NOMO-1 treated with dmso at 0.1 percent for 144 hours (cell line): ENCODE data around the gene RASA3.
A peak's percentile ranks its signal among the peaks of the same experiment; 100 is the strongest.
"Not testable (repeated sequence)": the region's sequence is repeated elsewhere in the genome, so short reads cannot be mapped to it uniquely, and the experiment has no call there.

Experiments used
- DNase-seq: peaks from one replicate; lab custom pipeline; 2025; ENCODE audit not compliant: unreplicated experiment; lab: John Stamatoyannopoulos, UW

The RASA3 gene

DNA sequence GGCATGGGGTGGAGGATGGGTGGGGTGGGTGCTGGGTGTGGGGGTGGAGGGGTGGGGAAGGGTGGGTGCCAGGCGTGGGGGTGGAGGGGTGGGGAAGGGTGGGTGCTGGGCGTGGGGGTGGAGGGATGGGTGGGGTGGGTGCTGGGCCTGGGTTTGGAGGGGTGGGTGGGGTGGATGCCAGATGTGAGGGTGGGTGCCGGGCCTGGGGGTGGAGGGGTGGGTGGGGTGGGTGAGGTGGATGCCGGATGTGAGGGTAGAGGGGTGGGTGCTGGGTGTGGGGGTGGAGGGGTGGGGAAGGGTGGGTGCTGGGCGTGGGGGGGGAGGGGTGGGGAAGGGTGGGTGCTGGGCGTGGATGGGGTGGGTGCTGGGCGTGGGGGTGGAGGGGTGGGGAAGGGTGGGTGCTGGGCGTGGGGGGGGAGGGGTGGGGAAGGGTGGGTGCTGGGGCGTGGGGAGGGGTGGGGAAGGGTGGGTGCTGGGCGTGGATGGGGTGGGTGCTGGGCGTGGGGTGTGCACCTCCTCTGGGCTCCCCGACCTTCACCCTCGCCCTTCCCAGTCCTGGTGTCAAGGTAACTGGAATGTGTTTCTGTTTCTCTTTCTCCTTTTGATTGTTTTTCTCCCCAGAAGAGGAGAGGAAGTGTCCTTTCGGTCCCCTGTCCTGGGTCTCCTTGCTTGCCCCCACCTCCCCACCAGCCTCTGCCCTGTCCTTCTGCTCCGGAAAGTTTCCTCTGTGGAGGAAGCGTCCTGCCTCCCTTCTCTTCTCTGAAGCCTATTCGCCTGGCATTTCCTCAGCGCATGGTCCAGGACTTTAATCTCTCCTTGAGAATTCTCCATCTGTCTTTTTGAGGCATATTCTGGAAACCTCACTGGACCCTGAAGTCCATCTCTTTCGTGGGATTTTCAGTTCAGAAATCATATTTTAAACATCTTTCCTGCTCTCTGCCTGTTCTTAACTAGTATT lies 23.8 kb upstream of the RASA3 start:
- no peak for DNase-seq

DNA sequence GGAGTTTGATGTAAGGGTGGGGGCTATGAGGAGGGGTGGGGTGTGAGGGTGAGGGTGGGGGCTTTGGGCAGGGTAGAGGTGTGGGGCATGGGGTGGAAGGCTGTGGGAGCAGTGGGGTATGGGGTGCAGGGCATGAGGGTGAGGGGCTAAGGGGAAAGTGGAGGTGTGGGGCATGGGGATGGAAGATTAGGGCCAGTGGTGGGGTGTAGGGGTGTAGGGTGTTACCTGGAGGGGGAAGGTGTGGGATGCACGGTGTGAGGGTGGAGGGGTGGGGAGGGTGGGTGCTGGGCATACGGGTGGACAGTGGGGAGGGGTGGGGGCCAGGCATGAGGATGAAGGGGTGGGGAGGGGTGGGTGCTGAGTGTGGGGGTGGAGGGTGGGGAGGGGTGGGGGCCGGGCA lies 22.9 kb upstream of the RASA3 start:
- DNase-seq: no peak

DNA sequence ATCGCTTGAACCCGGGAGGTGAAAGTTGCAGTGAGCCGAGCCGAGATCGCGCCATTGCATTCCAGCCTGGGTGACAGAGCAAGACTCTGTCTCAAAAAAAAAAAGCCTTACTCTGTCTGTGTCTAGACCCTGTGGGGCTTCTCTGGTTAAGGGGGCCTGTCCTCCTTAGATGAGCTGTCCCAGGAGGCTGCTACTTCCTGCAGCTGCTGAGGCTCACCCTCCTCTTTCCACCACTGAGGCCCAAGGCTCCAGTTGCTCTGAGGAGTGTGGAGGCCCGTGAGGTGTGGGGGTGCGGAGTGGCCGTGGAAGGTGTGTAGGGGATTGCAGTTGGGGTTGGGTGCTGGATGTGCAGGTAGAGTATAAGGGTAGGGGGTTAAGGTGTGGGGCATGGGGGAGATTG lies 22.1 kb upstream of the RASA3 start:
- no peak for DNase-seq

DNA sequence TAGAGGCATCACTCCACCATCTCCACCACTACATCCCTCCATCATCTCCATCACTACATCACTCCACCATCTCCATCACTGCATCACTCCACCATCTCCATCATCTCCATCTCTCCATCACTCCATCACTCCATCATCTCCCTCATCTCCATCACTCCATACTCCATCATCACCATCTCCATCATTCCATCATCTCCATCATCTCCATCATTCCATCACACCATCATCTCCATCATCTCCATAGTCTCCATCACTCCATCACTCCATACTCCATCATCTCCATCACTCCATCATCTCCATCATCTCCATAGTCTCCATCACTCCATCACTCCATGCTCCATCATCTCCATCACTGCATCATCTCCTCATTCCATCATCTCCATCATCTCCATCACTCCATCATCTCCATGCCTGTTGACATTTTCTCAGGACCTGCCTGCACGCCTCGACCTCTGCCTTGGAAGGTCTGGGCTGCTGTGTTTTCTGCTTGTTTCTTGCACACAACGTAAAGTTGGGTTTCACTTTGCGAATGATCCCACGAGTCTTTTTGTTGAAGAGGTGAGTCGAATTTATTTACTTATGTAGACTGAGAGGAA lies 21.2 kb upstream of the RASA3 start:
- no peak for DNase-seq

DNA sequence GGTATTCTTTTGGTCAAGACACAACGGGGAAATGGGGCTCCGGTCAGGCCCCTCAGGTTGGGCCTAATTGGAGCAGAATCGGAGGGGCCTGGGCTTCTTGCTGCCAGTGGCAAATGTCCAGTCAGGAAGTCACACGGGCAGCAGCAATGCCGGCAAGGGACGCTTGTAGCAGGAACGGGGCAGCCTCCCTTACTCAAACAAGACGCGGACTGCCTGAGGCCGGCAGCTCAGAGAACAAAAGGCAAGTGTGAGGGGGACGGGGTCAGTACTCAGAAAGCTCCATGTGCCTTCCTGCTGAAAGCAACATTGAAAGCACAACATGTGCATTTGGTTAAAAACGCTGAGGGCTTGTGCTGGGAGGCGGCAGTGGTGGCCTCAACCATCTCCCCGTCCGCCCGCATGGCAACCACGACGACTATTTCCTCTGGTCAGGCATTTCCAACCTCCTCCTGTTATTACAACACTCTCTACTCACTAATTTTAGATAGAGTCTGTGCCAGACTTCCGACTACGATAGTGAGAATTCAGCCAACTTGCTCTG lies 20.5 kb upstream of the RASA3 start:
- DNase-seq: peak; percentile 60

DNA sequence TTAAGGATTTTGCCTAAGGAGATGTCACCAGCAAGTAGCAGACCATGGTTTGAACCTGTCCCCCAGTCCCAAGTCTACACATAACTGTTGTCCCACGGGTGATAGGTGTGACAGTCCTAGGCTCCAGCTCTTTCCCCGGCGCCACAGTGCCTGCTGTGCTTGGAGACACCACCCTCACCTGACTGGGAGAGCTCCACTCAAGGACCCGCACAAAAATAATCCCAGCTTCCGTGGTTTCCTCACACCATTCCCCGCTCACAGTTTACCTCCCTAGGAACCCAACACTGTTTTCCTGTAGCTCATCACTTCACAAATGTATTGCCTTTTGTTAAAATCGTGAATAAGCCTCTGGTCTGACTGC lies 19.8 kb upstream of the RASA3 start:
- DNase-seq: no peak

DNA sequence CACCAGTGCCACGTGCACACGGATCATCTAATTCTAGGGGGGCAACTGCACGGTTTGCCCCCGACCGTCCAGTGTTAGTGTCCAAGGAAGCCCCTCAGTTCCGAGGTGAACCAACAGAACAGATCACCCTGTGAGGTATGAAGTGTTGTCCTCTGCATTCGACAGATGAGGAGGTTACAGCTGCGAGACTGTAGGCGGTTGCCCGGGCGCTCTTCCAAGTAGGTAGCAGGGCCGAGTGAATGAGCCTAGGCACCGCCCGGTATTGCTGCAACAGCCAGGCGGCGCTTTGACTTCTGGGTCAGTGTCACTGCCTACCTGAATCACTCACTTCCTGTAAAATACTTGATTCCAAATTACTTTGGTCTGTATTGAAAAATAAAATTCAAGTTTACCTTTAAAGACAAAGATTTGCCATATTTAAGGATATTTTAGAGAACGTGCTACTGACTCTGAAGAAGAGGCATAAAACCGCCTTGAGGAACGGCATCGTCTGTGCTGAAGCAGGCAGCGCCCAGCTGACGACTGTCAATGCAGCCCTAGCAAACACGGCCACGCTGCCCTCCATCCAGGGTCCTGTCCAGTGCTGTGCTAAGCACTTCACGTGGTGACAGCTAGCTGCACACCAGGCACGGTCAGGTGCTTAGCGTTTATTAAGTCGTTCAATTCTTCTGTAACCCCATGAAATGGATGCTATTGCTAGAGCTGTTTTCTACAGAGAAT lies 19.3 kb upstream of the RASA3 start:
- peak; percentile 38 for DNase-seq

DNA sequence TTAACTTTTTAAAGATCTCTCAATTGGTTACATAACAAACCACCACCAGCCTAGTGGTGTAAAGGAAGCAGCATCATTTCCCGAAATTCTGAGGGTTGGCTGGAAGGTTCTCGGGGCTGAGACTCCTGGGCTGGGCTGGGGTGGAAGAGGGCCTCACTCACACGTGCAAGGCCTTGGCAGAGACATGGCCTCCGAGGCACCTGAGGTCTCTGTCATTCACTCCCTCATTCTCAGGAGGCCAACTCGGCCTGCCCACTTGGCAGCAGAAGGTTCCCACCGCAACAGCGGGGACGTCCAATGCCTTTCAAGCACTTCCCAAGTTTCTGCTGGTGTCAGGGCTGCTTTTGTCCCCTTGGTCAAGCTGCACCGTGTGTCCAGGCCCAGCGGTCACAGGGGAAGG lies 18.6 kb upstream of the RASA3 start:
- DNase-seq: no peak

DNA sequence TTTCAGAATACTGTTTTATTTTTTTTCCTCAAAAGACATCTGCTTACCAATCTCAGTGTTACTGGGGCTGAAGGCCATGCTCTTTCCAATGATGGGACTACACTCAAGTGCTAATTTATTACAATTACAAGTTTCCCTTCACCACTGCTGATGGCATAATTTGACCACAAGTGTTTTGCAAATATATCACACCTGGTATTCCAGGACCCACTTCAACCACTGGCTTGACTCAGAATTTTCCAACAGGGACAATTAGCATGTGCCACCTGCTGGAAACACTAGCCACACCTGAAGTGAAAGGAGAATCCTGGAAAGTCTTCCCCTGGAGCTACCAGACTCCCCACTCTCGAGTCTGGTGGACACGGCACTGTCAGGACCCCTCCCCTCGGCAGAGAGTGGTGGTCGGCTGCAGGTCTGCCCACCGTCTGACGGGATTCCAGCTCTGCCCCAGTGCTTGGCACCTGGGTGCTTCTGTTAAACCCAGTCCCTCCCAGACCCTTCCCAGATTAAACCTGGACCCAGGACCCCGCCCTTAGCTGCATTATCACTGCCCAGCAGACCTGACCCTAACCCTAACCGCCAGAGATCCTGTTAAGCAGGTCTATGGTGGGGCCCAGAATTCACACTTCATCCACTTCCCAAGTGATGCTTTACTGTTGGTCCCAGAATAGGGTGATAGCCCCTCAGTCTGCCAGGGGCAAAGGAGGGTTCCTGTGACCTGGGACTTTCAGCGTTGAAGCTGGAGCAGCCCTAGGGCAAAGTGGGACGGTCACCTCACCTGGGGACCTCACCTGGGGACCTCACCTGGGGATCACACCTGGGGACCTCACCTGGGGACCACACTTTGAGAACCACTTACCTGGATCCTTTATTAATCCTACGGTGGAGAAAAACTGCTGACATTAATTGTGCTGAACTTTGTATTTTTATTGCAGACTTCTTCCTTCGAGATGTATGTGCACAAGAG lies 17.6 kb upstream of the RASA3 start:
- no peak for DNase-seq

DNA sequence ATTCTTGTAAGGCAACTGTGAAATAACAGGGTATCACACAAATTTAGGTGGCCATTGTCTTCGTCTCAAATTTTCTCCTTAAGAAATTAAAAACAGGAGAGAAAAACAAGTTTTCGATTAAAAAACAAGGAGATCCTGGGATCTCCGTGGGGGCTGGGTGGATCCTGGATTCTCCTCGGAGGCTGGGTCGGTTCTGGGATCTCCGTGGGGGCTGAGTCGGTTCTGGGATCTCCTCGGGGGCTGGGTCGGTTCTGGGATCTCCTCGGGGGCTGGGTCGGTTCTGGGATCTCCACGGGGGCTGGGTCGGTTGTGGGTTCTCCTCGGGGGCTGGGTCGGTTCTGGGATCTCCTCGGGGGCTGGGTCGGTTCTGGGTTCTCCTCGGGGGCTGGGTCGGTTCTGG lies 16.5 kb upstream of the RASA3 start:
- not testable (repeated sequence) for DNase-seq

DNA sequence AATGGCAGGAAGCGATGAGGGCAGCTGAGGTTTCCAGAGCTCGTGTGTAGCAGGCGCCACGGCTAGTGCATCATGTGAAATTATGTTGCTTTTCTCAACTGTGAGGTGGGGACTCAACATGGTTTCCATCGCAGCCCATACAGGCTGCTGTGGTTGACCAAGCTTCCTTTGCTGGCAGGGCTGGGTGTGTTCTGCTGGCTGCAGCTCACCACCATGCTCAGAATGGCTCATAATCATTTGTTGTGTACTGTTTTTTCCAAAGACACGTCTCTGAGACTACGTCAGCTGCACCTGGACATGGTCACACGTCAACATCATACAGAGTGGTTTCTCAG lies 16.1 kb upstream of the RASA3 start:
- DNase-seq: no peak

DNA sequence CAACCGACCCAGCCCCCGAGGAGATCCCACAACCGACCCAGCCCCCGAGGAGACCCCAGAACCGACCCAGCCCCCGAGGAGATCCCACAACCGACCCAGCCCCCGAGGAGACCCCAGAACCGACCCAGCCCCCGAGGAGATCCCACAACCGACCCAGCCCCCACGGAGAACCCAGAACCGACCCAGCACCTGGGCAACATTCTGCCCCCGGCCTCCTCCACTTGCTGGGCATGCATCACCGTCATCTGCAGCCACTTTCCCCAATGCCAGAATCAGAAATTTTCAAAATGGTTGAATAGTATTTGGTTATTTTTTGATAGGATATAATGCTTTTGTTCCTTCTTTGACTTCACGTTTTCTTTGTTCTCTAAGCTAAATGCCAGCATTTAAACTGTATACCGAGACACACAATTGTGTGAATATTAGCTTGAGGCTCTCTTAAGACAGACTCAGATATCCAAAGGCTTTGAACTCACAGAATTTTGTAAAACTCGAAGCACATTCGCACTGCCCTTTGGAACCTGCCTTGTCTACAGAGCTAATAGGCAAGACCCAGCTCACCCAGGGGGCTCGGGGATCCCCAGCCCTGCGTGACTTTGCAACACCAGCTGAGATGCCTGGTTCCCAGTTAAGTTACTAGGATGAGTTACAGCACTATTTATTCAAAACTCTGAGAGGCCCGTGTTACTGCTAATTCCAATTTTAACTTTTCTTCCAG lies 15.5 kb upstream of the RASA3 start:
- DNase-seq: no peak

DNA sequence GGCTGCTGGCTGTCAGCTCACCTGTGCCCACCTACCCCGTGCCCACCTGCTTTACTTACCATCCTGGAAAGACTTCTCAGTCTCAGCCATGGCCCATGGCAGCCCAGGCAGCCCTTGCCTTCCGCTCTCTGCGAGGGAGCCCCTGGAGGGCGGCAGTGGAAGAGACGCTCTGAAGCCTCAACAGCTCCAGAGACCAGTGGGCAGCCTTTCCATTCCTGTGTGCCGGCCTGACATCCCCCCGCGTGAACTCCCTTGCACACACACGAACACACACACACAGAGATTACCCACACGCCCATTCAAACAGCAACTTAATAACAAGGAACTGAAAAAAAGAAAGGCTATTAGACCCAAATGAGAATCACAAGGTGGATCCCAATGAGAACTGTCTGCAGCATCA lies 14.2 kb upstream of the RASA3 start:
- no peak for DNase-seq

DNA sequence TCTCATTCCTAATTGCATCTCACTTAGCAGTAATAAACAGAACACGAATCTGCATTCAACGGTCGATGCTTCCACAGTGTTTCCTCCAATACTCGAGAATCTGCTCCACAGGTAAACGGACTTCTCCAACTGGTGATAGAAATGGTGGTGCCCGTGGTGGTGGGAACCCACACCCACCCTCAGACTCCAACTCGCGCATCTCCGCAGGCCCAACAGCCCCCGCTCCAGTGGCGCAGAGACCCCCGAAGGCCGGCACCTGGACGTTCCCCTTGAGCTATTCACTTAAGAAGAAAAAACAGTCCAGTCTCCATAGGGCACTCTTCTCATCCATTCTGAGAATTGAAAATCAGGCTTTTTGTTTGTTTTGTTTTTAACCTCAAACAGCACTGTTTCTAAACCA lies 13.8 kb upstream of the RASA3 start:
- no peak for DNase-seq

DNA sequence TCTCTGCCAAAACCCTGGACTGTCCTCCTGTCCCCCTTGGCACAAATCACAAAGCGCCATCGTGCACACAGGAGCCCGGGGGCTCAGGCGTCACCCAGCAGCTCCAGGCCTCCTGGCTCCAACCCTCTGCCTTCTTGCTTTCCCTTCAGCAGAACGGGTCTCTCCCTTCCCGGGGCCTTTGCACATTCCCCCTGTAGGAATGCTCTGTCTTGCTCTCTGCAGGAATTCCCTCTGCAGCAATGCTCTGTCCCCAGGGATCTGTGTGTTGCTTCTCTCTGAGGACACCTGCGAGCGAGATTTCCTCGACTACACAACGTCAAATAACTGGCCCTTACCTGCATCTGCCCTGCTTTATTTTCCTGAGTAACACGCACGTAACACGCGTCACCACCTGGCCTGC lies 13.3 kb upstream of the RASA3 start:
- DNase-seq: no peak

DNA sequence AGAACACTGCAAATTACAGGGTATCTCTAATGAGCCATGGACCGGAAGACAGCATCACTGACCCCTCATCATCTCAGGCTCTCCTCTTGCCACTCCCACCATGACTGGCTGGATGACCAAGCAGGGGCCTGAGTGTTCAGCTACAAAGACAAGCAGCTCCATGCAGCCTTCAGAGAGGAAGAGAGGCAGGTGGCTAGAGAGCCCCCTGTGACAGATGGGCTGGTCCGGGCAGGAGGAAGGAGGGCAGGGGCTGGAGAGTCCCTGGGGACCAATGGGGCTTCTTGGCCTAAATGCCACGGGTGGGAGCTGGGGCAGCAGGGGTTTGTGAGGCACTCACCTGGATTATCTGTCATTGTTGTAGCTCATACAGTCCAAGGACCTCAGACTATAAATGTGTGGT lies 12.8 kb upstream of the RASA3 start:
- DNase-seq: no peak

DNA sequence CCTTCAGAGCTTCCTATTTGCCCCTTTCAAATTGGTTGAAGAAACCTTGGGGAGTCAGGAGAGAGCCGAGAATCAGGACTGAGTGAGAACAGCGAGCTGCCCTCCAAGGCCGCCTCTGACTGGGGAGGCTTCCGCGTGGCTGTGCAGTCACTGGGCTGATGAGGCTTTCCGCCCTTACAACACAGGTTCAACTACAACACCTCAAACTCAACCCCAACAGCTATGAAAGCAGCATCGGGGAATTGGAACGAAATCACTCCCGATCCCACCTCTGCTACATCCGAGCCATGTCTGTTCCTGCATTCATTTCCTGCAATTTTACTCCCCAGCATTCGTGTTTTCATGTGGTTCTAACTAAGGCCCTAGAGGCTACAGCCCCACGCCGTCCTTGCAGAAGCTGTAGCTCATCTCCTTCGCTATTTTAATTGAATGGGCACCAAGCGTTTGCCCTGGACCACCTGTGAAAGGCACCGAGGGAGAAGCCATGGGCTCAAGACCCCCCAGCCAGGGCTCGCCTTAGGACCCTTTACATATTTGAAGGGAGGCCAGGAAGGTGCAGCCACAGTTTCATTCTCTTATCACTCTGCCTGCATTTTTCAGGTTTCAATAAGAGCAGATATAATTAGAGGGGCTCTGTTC lies 12.3 kb upstream of the RASA3 start:
- no peak for DNase-seq

DNA sequence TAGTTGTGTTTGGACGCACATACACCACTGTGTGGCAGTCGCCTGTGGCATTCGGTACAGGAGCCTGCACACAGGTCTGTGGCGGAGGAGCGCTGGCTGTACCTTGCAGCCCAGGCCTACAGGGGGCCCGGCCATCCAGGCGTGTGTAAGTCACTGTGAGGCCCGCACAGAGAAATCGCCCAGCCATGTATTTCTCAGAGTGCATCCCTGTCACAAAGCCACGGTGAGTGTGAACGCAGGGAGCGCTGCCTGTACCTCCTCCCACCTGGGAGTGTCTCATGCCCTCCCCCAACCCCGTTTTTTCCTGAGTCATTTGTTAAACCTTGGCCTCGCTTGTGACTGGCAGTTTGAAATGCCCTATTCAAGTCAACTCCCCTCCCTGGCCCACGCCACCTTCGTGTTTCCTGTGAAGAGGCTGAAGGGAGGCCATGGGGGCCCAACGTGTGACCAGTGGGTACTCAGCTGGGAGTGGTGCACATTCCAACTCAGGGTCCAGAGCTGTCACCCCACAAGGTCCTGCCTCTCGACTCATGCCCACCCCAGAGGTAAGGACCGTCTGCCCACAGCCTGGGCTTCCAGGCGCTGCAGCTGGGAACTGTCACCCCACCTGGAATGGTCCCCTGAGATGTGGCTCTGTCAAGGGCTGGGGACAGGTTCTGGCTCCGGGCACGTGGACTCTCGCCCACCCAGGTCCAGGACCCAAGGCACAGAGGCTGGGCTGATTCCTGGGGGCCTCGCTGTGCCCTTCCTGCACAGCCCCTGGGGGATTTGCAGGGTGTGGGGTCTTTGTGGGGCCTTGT lies 11.6 kb upstream of the RASA3 start:
- no peak for DNase-seq
